HepG2 (cell line): ENCODE data around the gene RBM23. TPM values are rescaled to one million over a fixed set of nuclear protein-coding genes. Genes with fewer than 3 reads are reported as not detected.

Experiments
- AGO2 ChIP-seq: fragments of 200-400 bp; formaldehyde crosslinking; optimal IDR thresholded peaks from 2 replicates; pipeline ENCODE3; 2017; ENCODE audit warnings: mild to moderate bottlenecking, low read depth, low read length, moderate library complexity
- FOXK2 ChIP-seq: fragments of 450-650 bp; IDR thresholded peaks from 2 replicates; pipeline ENCODE4 v1.6.1; 2016
- RBFOX2 ChIP-seq: fragments of 200-400 bp; formaldehyde crosslinking; IDR thresholded peaks from 2 replicates; pipeline ENCODE4 v1.6.1; 2017; ENCODE audit warnings: low read depth, mild to moderate bottlenecking, low read length
- SSRP1 ChIP-seq: IDR thresholded peaks from 2 replicates; pipeline ENCODE4 v1.6.1; 2016; ENCODE audit warnings: control low read depth
- U2AF1 ChIP-seq: fragments of 200-400 bp; formaldehyde crosslinking; optimal IDR thresholded peaks from 2 replicates; pipeline ENCODE3; 2017; ENCODE audit warnings: mild to moderate bottlenecking, low read depth, low read length
- ZBTB21 ChIP-seq: sonication (generic); formaldehyde crosslinking; IDR thresholded peaks from 2 replicates; pipeline ENCODE4 v1.4.0; 2020; ENCODE audit warnings: missing genetic modification reagents
- ZBTB7A ChIP-seq: sonication (generic); formaldehyde crosslinking; IDR thresholded peaks from 2 replicates; pipeline ENCODE4 v1.8.0; 2022; ENCODE audit warnings: mild to moderate bottlenecking, missing genetic modification reagents
- ZC3H4 ChIP-seq: sonication (generic); formaldehyde crosslinking; IDR thresholded peaks from 2 replicates; pipeline ENCODE4 v1.4.0; 2020; ENCODE audit warnings: missing genetic modification reagents, borderline replicate concordance
- ZFX ChIP-seq: sonication (generic); formaldehyde crosslinking; IDR thresholded peaks from 2 replicates; pipeline ENCODE4 v1.4.0; 2020; ENCODE audit warnings: mild to moderate bottlenecking, low read depth, missing genetic modification reagents, moderate library complexity
- ZNF282 ChIP-seq: fragments of 450-650 bp; IDR thresholded peaks from 2 replicates; pipeline ENCODE4 v1.6.1; 2018; ENCODE audit not compliant: partially characterized antibody
- ZNF570 ChIP-seq: sonication (generic); formaldehyde crosslinking; IDR thresholded peaks from 2 replicates; pipeline ENCODE4 v1.4.0; 2020; ENCODE audit warnings: mild to moderate bottlenecking, missing genetic modification reagents, borderline replicate concordance
- ZNF75D ChIP-seq: sonication (generic); formaldehyde crosslinking; IDR thresholded peaks from 2 replicates; pipeline ENCODE4 v1.8.1; 2023; ENCODE audit warnings: missing genetic modification reagents, mild to moderate bottlenecking, borderline replicate concordance
- ZNF83 ChIP-seq: sonication (generic); formaldehyde crosslinking; IDR thresholded peaks from 2 replicates; pipeline ENCODE4 v1.4.0; 2020; ENCODE audit warnings: missing genetic modification reagents, mild to moderate bottlenecking, borderline replicate concordance
- polyA plus RNA-seq, 8 experiments: library from polyadenylated mRNA; depleted of rRNA in 3 of 8; stranded (reverse) in 7 of 8; unstranded in 1 of 8; fragments of >200 nt; fragmentation: Illumina TruSeq in 4 of 8; extraction: Trizol in 4 of 8; gene quantifications; 2 replicates each; pipeline versions ENCODE4 v1.2.1 to v1.2.3, GENCODE V29; 2011 to 2016; ENCODE audit warnings: low read depth in 4 of 8, missing spikeins in 1 of 8, mixed read lengths in 1 of 8; ENCODE audit not compliant: insufficient read depth in 1 of 8
- total RNA-seq, 5 experiments: library from RNA; depleted of rRNA; stranded (reverse); fragments of >200 nt; fragmentation: Illumina TruSeq; extraction: Trizol; gene quantifications; 2 replicates each; pipeline ENCODE4 v1.2.3, GENCODE V29; 2016; ENCODE audit warnings: low read depth in 1 of 5
- TF ChIP-seq, protein P1 (sequence below): sonication (generic); formaldehyde crosslinking; IDR thresholded peaks from 2 replicates; pipeline ENCODE4 v1.5.1; 2020; ENCODE audit warnings: mild to moderate bottlenecking, missing genetic modification reagents, moderate library complexity
- TF ChIP-seq, protein P2 (sequence below): IDR thresholded peaks from 2 replicates; pipeline ENCODE4 v1.6.1; 2016; ENCODE audit warnings: low read depth
- TF ChIP-seq, protein P3 (sequence below): sonication (generic); formaldehyde crosslinking; IDR thresholded peaks from 2 replicates; pipeline ENCODE4 v1.4.0; 2020; ENCODE audit warnings: missing genetic modification reagents, mild to moderate bottlenecking, borderline replicate concordance
- TF ChIP-seq, protein P4 (sequence below): sonication (generic); formaldehyde crosslinking; IDR thresholded peaks from 2 replicates; pipeline ENCODE4 v1.4.0; 2020; ENCODE audit warnings: mild to moderate bottlenecking, missing genetic modification reagents
- TF ChIP-seq, protein P5 (sequence below): sonication (generic); formaldehyde crosslinking; IDR thresholded peaks from 2 replicates; pipeline ENCODE4 v1.4.0; 2020; ENCODE audit warnings: mild to moderate bottlenecking, missing genetic modification reagents

Gene RBM23
- total and polyA plus RNA-seq, 2 of the 13 experiments (the other 11 are each of a cell fraction or from before 2014, with no cell fraction given), result 1.5 to 2.1 TPM

DNA sequence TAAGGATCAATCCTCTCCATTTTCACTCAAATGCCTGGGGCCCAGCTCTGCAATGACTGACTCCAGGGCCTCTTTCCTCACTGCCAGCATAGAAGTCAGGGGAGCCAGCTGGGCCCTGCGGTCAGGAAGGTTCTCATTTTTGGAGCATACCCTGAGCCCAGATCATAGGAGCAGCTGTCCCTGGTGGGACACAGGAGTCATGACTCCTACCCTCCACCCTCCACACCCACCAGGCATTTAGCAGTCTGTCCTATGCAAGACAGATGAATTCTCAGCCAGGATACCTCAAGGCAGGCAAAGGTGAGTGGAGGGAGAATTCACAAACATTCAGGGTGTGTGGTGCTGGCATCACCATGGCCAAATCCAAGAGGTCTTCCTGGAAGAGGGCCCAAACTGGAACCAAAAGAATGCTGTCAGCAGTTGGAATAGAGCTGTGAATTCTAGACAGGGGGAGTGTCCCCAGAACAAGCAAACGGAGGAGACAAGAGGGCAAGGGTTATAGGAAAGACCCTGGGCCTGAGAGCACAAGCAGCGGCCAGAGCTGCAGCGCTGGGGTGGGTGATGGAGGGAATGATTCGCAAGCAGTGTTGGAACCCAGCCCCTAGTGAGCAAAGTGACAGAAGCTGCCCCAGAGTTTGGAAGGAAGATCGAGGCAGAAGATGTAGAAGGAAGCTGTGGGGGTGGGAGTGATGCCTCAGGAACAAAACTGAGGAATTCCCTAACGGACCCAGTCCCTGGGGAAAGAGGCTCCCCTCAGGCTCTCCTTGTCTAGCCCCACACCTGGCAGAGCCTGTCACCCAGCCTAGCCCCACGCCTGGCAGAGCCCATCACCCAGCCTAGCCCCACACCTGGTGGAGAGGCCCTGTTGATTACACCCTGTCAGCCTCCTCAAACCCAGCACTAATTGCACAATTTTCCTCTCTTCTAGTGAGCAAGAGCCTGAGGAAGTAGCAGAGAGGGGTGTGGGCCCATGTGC is 40.4 kb downstream of the RBM23 start (continued):
- TF ChIP-seq ZC3H4 (CRISPR knock-in tag) (0 out of 2 replicates have a peak, but pooled peaks have one; percentile 16), AGO2 (peak; percentile 34), ZNF75D (CRISPR knock-in tag) (0 out of 2 replicates have a peak, but pooled peaks have one; percentile 70), SSRP1 (0 out of 2 replicates have a peak, but pooled peaks have one; percentile 43), RBFOX2 (0 out of 2 replicates have a peak, but pooled peaks have one; percentile 16), ZNF282 (no peak), ZFX (peak; percentile 31; the same call in 1 of the 2 replicates), FOXK2 (no peak), ZBTB7A (CRISPR knock-in tag) (no peak), ZNF83 (CRISPR knock-in tag) (no peak), U2AF1 (no peak), ZBTB21 (CRISPR knock-in tag) (peak; percentile 7; the same call in 1 of the 2 replicates), ZNF570 (no peak)
- TF ChIP-seq, protein P1, sequence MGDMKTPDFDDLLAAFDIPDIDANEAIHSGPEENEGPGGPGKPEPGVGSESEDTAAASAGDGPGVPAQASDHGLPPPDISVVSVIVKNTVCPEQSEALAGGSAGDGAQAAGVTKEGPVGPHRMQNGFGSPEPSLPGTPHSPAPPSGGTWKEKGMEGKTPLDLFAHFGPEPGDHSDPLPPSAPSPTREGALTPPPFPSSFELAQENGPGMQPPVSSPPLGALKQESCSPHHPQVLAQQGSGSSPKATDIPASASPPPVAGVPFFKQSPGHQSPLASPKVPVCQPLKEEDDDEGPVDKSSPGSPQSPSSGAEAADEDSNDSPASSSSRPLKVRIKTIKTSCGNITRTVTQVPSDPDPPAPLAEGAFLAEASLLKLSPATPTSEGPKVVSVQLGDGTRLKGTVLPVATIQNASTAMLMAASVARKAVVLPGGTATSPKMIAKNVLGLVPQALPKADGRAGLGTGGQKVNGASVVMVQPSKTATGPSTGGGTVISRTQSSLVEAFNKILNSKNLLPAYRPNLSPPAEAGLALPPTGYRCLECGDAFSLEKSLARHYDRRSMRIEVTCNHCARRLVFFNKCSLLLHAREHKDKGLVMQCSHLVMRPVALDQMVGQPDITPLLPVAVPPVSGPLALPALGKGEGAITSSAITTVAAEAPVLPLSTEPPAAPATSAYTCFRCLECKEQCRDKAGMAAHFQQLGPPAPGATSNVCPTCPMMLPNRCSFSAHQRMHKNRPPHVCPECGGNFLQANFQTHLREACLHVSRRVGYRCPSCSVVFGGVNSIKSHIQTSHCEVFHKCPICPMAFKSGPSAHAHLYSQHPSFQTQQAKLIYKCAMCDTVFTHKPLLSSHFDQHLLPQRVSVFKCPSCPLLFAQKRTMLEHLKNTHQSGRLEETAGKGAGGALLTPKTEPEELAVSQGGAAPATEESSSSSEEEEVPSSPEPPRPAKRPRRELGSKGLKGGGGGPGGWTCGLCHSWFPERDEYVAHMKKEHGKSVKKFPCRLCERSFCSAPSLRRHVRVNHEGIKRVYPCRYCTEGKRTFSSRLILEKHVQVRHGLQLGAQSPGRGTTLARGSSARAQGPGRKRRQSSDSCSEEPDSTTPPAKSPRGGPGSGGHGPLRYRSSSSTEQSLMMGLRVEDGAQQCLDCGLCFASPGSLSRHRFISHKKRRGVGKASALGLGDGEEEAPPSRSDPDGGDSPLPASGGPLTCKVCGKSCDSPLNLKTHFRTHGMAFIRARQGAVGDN (CRISPR knock-in tag), result no peak
- TF ChIP-seq, protein P2, sequence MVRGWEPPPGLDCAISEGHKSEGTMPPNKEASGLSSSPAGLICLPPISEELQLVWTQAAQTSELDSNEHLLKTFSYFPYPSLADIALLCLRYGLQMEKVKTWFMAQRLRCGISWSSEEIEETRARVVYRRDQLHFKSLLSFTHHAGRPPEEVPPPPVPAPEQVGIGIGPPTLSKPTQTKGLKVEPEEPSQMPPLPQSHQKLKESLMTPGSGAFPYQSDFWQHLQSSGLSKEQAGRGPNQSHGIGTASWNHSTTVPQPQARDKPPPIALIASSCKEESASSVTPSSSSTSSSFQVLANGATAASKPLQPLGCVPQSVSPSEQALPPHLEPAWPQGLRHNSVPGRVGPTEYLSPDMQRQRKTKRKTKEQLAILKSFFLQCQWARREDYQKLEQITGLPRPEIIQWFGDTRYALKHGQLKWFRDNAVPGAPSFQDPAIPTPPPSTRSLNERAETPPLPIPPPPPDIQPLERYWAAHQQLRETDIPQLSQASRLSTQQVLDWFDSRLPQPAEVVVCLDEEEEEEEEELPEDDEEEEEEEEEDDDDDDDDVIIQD (CRISPR knock-in tag), result no peak
- TF ChIP-seq, protein P3, sequence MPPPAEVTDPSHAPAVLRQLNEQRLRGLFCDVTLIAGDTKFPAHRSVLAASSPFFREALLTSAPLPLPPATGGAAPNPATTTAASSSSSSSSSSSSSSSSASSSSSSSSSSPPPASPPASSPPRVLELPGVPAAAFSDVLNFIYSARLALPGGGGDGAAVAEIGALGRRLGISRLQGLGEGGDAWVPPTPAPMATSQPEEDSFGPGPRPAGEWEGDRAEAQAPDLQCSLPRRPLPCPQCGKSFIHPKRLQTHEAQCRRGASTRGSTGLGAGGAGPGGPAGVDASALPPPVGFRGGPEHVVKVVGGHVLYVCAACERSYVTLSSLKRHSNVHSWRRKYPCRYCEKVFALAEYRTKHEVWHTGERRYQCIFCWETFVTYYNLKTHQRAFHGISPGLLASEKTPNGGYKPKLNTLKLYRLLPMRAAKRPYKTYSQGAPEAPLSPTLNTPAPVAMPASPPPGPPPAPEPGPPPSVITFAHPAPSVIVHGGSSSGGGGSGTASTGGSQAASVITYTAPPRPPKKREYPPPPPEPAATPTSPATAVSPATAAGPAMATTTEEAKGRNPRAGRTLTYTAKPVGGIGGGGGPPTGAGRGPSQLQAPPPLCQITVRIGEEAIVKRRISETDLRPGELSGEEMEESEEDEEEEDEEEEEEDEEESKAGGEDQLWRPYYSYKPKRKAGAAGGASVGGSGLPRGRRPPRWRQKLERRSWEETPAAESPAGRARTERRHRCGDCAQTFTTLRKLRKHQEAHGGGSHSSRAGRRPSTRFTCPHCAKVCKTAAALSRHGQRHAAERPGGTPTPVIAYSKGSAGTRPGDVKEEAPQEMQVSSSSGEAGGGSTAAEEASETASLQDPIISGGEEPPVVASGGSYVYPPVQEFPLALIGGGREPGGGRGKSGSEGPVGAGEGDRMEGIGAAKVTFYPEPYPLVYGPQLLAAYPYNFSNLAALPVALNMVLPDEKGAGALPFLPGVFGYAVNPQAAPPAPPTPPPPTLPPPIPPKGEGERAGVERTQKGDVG (CRISPR knock-in tag), result 0 out of 2 replicates have a peak, but pooled peaks have one; percentile 6
- TF ChIP-seq, protein P4, sequence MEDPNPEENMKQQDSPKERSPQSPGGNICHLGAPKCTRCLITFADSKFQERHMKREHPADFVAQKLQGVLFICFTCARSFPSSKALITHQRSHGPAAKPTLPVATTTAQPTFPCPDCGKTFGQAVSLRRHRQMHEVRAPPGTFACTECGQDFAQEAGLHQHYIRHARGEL (CRISPR knock-in tag), result 0 out of 2 replicates have a peak, but pooled peaks have one; percentile 41
- TF ChIP-seq, protein P5, sequence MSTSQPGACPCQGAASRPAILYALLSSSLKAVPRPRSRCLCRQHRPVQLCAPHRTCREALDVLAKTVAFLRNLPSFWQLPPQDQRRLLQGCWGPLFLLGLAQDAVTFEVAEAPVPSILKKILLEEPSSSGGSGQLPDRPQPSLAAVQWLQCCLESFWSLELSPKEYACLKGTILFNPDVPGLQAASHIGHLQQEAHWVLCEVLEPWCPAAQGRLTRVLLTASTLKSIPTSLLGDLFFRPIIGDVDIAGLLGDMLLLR (CRISPR knock-in tag), result peak; percentile 36; the same call in 1 of the 2 replicates
